SU-DHL-6 (cell line): ENCODE data around the gene ST3GAL4.

Source experiments
- H2AFZ ChIP-seq: fragments of 200-600 bp; sonication (generic); 2 replicates; pipeline ENCODE4 v1.6.1; 2014; ENCODE audit warnings: low read depth, mild to moderate bottlenecking, moderate library complexity, mixed read lengths, antibody characterized with exemption, low read length; ENCODE audit not compliant: severe bottlenecking
- H3F3A ChIP-seq: fragments of 200-600 bp; shearing (Covaris generic); 2 replicates; pipeline ENCODE4 v1.6.0; 2016; ENCODE audit warnings: antibody characterized with exemption, mild to moderate bottlenecking; ENCODE audit not compliant: insufficient read depth
- H3K27ac ChIP-seq: fragments of 200-600 bp; sonication (generic); 2 replicates; pipeline ENCODE4 v1.5.1; 2016; ENCODE audit warnings: low read depth, mild to moderate bottlenecking, low read length, moderate library complexity, mixed read lengths
- H3K27me3 ChIP-seq: fragments of 200-600 bp; sonication (generic), shearing (Covaris generic); 2 replicates; pipeline ENCODE4 v1.6.0; 2014; ENCODE audit warnings: mild to moderate bottlenecking, low read length
- H3K36me3 ChIP-seq: fragments of 200-600 bp; sonication (generic); 2 replicates; pipeline ENCODE4 v1.6.1; 2014; ENCODE audit warnings: mild to moderate bottlenecking, low read length, mixed read lengths
- H3K4me2 ChIP-seq: fragments of 300-600, 200-600 bp; shearing (Covaris generic), sonication (generic); 2 replicates; pipeline ENCODE4 v1.6.0; 2014; ENCODE audit warnings: low read length, low read depth, mild to moderate bottlenecking; ENCODE audit not compliant: poor library complexity, severe bottlenecking
- H3K4me3 ChIP-seq: fragments of 200-600 bp; sonication (generic); 2 replicates; pipeline ENCODE4 v1.5.1; 2014; ENCODE audit warnings: antibody characterized with exemption, low read length, mild to moderate bottlenecking, mixed read lengths; ENCODE audit not compliant: insufficient read depth, poor library complexity, severe bottlenecking
- H3K79me2 ChIP-seq: fragments of 200-600 bp; sonication (generic); 2 replicates; pipeline ENCODE4 v1.6.1; 2014; ENCODE audit warnings: mild to moderate bottlenecking, low read length, moderate library complexity; ENCODE audit not compliant: insufficient read depth
- H3K9ac ChIP-seq: fragments of 200-600 bp; sonication (generic); 2 replicates; pipeline ENCODE4 v1.7.0; 2014; ENCODE audit warnings: mild to moderate bottlenecking, low read length
- H3K9me2 ChIP-seq: fragments of 200-600 bp; sonication (generic); replicated peaks from 2 replicates; pipeline ENCODE4 v1.6.1; 2014; ENCODE audit warnings: low read length; ENCODE audit not compliant: insufficient read depth
- H3K9me3 ChIP-seq: fragments of 200-600 bp; sonication (generic); 2 replicates; pipeline ENCODE4 v1.6.1; 2014; ENCODE audit warnings: low read length, mixed read lengths; ENCODE audit not compliant: insufficient read depth
- H4K20me1 ChIP-seq: fragments of 200-600 bp; sonication (generic); 2 replicates; pipeline ENCODE4 v1.6.1; 2014; ENCODE audit warnings: low read depth, mild to moderate bottlenecking, antibody characterized with exemption, low read length, moderate library complexity, mixed read lengths
- CTCF ChIP-seq: fragments of 200-600 bp; sonication (generic); IDR thresholded peaks from one replicate; pipeline ENCODE4 v1.5.1; 2017; ENCODE audit warnings: antibody characterized with exemption, mild to moderate bottlenecking, low read length, moderate library complexity; ENCODE audit not compliant: insufficient read depth, poor library complexity, severe bottlenecking
- EZH2phosphoT487 ChIP-seq: fragments of 200-600 bp; sonication (generic), shearing (Covaris generic); conservative IDR thresholded peaks from 2 replicates; pipeline ENCODE4 v1.6.1; 2018; ENCODE audit warnings: mild to moderate bottlenecking, antibody characterized with exemption, low read length, moderate library complexity, mixed read lengths

The ST3GAL4 gene

GRCh38 chr11:126418887-126419286 lies 63.4 kb downstream of the ST3GAL4 start:
- Histone ChIP-seq H3K27me3 (no peaks in the 10 kb centered on the region), H3K9me3 (no peaks in the 10 kb centered on the region), H3K79me2 (no peaks in the 10 kb centered on the region), H3K4me2 (no peak overlapping the region), H2AFZ (no peak overlapping the region), H3F3A (no peaks in the 10 kb centered on the region), H3K9ac (no peak overlapping the region), H4K20me1 (no peaks in the 10 kb centered on the region), H3K9me2 (no peaks in the 10 kb centered on the region), H3K4me3 (no peak overlapping the region), H3K36me3 (no peaks in the 10 kb centered on the region), H3K27ac (no peak overlapping the region)
- no peak for TF ChIP-seq CTCF
- TF ChIP-seq EZH2phosphoT487 = no peak

GRCh38 chr11:126419801-126420697 lies 64.6 kb downstream of the ST3GAL4 start:
- no peak for TF ChIP-seq EZH2phosphoT487
- no peak for TF ChIP-seq CTCF
- Histone ChIP-seq H3K4me3 (no peak overlapping the region), H3F3A (no peaks in the 10 kb centered on the region), H3K27ac (no peak overlapping the region), H3K9me2 (no peaks in the 10 kb centered on the region), H3K36me3 (no peaks in the 10 kb centered on the region), H4K20me1 (no peaks in the 10 kb centered on the region), H3K4me2 (no peak overlapping the region), H3K9me3 (no peaks in the 10 kb centered on the region), H2AFZ (no peak overlapping the region), H3K27me3 (no peaks in the 10 kb centered on the region), H3K9ac (no peak overlapping the region), H3K79me2 (no peaks in the 10 kb centered on the region)

- TF ChIP-seq CTCF (no peak), EZH2phosphoT487 (no peak)
- H3K9ac ChIP-seq = no peak overlapping the region
- H3K36me3 ChIP-seq = no peaks in the 10 kb centered on the region
- no peaks in the 10 kb centered on the region for H4K20me1 ChIP-seq
- H3K27me3 ChIP-seq = no peaks in the 10 kb centered on the region
- H3K9me3 ChIP-seq = no peaks in the 10 kb centered on the region
- no peaks in the 10 kb centered on the region for H3K79me2 ChIP-seq
- H3K27ac ChIP-seq = no peak overlapping the region
- H2AFZ ChIP-seq = no peak overlapping the region
- H3F3A ChIP-seq = no peaks in the 10 kb centered on the region
- no peak overlapping the region for H3K4me3 ChIP-seq
- no peaks in the 10 kb centered on the region for H3K9me2 ChIP-seq
- no peak overlapping the region for H3K4me2 ChIP-seq
Measured at GRCh38 chr11:126420698-126421256, 65.3 kb downstream of the ST3GAL4 start.
